Effector memory CD8-positive, alpha-beta T cell (primary cell): ENCODE results near the gene ARIH2.

Experiments used
- ATAC-seq: fragments of 150-1000 bp; cut with Tn5 transposase; replicated peaks from 2 replicates; pipeline ENCODE4 v1.10.0; 2021; ENCODE audit warnings: mild to moderate bottlenecking, moderate library complexity
- DNase-seq, 3 experiments: peaks; one replicate each; pipeline ENCODE4 v3.0.0; 2021
- H3K27ac Mint-ChIP-seq, 2 donors: one replicate each; pipeline ENCODE4 v1.8.0; 2022; ENCODE audit warnings: mild to moderate bottlenecking in 2 of 2, mixed read lengths in 2 of 2, moderate library complexity in 2 of 2
- H3K27me3 Mint-ChIP-seq, 2 donors: one replicate each; pipeline ENCODE4 v1.8.0; 2022; ENCODE audit warnings: mixed read lengths in 2 of 2
- H3K36me3 Mint-ChIP-seq: one replicate; pipeline ENCODE4 v1.8.0; 2022; ENCODE audit warnings: mild to moderate bottlenecking, moderate library complexity, mixed read lengths; ENCODE audit not compliant: insufficient read depth
- H3K4me1 Mint-ChIP-seq, 2 donors: one replicate each; pipeline ENCODE4 v1.8.0; 2022; ENCODE audit warnings: low read depth in 2 of 2, mixed read lengths in 2 of 2
- H3K4me3 Mint-ChIP-seq, 2 donors: one replicate each; pipeline ENCODE4 v1.8.0; 2022; ENCODE audit warnings: mild to moderate bottlenecking in 2 of 2, mixed read lengths in 2 of 2, moderate library complexity in 2 of 2
- H3K9me3 Mint-ChIP-seq, 2 donors: one replicate each; pipeline ENCODE4 v1.8.0; 2022; ENCODE audit warnings: mixed read lengths in 2 of 2

Gene ARIH2

GRCh38 chr3:49025793-49026520 lies 107.3 kb downstream of the ARIH2 start:
- no peak overlapping the region for H3K4me3 Mint-ChIP-seq
- peaks cover 36% of the 10 kb centered on the region in 2 donors for H3K4me1 Mint-ChIP-seq
- no peak for ATAC-seq
- DNase-seq, result no peak
- peak overlapping the region; percentile 91 to 99 for H3K27ac Mint-ChIP-seq
- H3K9me3 Mint-ChIP-seq, result no peaks in the 10 kb centered on the region
- H3K27me3 Mint-ChIP-seq, result no peaks in the 10 kb centered on the region
- peaks cover 90% of the 10 kb centered on the region for H3K36me3 Mint-ChIP-seq

GRCh38 chr3:49026536-49026935 lies 107.9 kb downstream of the ARIH2 start:
- ATAC-seq, result no peak
- H3K9me3 Mint-ChIP-seq, result no peaks in the 10 kb centered on the region
- H3K36me3 Mint-ChIP-seq, result peaks cover 90% of the 10 kb centered on the region
- no peak for DNase-seq
- H3K27me3 Mint-ChIP-seq, result no peaks in the 10 kb centered on the region
- peaks cover 34 to 36% of the 10 kb centered on the region in 2 donors for H3K4me1 Mint-ChIP-seq
- no peak overlapping the region for H3K4me3 Mint-ChIP-seq
- H3K27ac Mint-ChIP-seq, result peak overlapping the region in 1 of 2 donors; percentile 99

GRCh38 chr3:49027634-49028033 lies 109.0 kb downstream of the ARIH2 start:
- peaks cover 29 to 32% of the 10 kb centered on the region in 2 donors for H3K4me1 Mint-ChIP-seq
- peak overlapping the region in 1 of 2 donors; percentile 88 for H3K4me3 Mint-ChIP-seq
- H3K27me3 Mint-ChIP-seq, result no peaks in the 10 kb centered on the region
- H3K9me3 Mint-ChIP-seq, result no peaks in the 10 kb centered on the region
- H3K36me3 Mint-ChIP-seq, result peaks cover 86% of the 10 kb centered on the region
- peak overlapping the region; percentile 98 to 99 for H3K27ac Mint-ChIP-seq
- DNase-seq (no peak), ATAC-seq (no peak)

- Mint-ChIP-seq H3K36me3 (peaks cover 86% of the 10 kb centered on the region), H3K4me1 (peaks cover 24 to 28% of the 10 kb centered on the region in 2 donors), H3K4me3 (peak overlapping the region; percentile 88 to 97), H3K27me3 (no peaks in the 10 kb centered on the region), H3K9me3 (no peaks in the 10 kb centered on the region), H3K27ac (peak overlapping the region; percentile 98 to 99)
- ATAC-seq, result no peak
- no peak for DNase-seq
Measured at GRCh38 chr3:49028298-49028672, 109.6 kb downstream of the ARIH2 start.

GRCh38 chr3:49028673-49029562 lies 110.3 kb downstream of the ARIH2 start, which contains the start of gene IMPDH2:
TSS of gene IMPDH2 (minus strand) at chr3:49029398. CDS start at chr3:49029350, 48 bp downstream.
- Mint-ChIP-seq H3K36me3 (peaks cover 83% of the 10 kb centered on the region), H3K27ac (peak within 1 kb of the TSS; percentile 98 to 99), H3K9me3 (no peaks in the 10 kb centered on the region), H3K4me3 (peak within 1 kb of the TSS; percentile 88 to 97), H3K4me1 (peaks cover 24 to 28% of the 10 kb centered on the region in 2 donors), H3K27me3 (no peaks in the 10 kb centered on the region)
- DNase-seq (peak; percentile 92 to 93 (median 92)), ATAC-seq (peak; percentile 96)

GRCh38 chr3:49029563-49029884 lies 110.9 kb downstream of the ARIH2 start:
- Mint-ChIP-seq H3K9me3 (no peaks in the 10 kb centered on the region), H3K27me3 (no peaks in the 10 kb centered on the region), H3K4me1 (peaks cover 21 to 28% of the 10 kb centered on the region in 2 donors), H3K27ac (peak overlapping the region; percentile 98 to 99), H3K4me3 (peak overlapping the region; percentile 88 to 97), H3K36me3 (peaks cover 83% of the 10 kb centered on the region)
- ATAC-seq, result no peak
- no peak for DNase-seq

- DNase-seq (no peak), ATAC-seq (no peak)
- Mint-ChIP-seq H3K4me3 (no peak overlapping the region), H3K36me3 (peaks cover 79% of the 10 kb centered on the region), H3K27ac (peak overlapping the region; percentile 71 to 85), H3K4me1 (peaks cover 21 to 26% of the 10 kb centered on the region in 2 donors), H3K9me3 (no peaks in the 10 kb centered on the region), H3K27me3 (no peaks in the 10 kb centered on the region)
Measured at GRCh38 chr3:49030321-49030720, 111.7 kb downstream of the ARIH2 start.

- Mint-ChIP-seq H3K27ac (peak overlapping the region; percentile 15 to 56), H3K36me3 (peaks cover 79% of the 10 kb centered on the region)
Measured at GRCh38 chr3:49032646-49033304, 114.1 kb downstream of the ARIH2 start.

GRCh38 chr3:49034650-49035049 lies 116.0 kb downstream of the ARIH2 start:
- no peak overlapping the region for H3K4me3 Mint-ChIP-seq
- no peak overlapping the region for H3K27ac Mint-ChIP-seq
- peaks cover 0 to 3% of the 10 kb centered on the region in 2 donors for H3K4me1 Mint-ChIP-seq
- no peaks in the 10 kb centered on the region for H3K9me3 Mint-ChIP-seq
- no peak for ATAC-seq
- no peaks in the 10 kb centered on the region for H3K27me3 Mint-ChIP-seq
- no peak for DNase-seq
- peaks cover 79% of the 10 kb centered on the region for H3K36me3 Mint-ChIP-seq

More at GRCh38 chr3:49032646-49033304, 114.1 kb downstream of the ARIH2 start:
- Mint-ChIP-seq H3K4me1 (peaks cover 16 to 19% of the 10 kb centered on the region in 2 donors), H3K9me3 (no peaks in the 10 kb centered on the region), H3K4me3 (no peak overlapping the region), H3K27me3 (no peaks in the 10 kb centered on the region)
- DNase-seq (no peak), ATAC-seq (no peak)

GRCh38 chr3:49035281-49035680 lies 116.6 kb downstream of the ARIH2 start:
- no peak for DNase-seq
- peaks cover 73% of the 10 kb centered on the region for H3K36me3 Mint-ChIP-seq
- H3K4me3 Mint-ChIP-seq, result no peak overlapping the region
- peaks cover 0 to 3% of the 10 kb centered on the region in 2 donors for H3K4me1 Mint-ChIP-seq
- H3K9me3 Mint-ChIP-seq, result no peaks in the 10 kb centered on the region
- peak overlapping the region in 1 of 2 donors; percentile 79 for H3K27ac Mint-ChIP-seq
- ATAC-seq, result no peak
- no peaks in the 10 kb centered on the region for H3K27me3 Mint-ChIP-seq
